Activated T-helper 9 cell treated with anti-CD3 and anti-CD28 coated beads, Interleukin-2, amount 50 U/mL, for 16 hours (primary cell): Measurements from ENCODE around the gene GABRD.
"Not testable (repeated sequence)": the region's sequence is repeated elsewhere in the genome, so short reads cannot be mapped to it uniquely, and the experiment has no call there.

Experiments used
- DNase-seq: peaks from one replicate; pipeline ENCODE4 v3.0.0-alpha.2; 2020; ENCODE audit warnings: low read depth

GABRD gene, protein sequence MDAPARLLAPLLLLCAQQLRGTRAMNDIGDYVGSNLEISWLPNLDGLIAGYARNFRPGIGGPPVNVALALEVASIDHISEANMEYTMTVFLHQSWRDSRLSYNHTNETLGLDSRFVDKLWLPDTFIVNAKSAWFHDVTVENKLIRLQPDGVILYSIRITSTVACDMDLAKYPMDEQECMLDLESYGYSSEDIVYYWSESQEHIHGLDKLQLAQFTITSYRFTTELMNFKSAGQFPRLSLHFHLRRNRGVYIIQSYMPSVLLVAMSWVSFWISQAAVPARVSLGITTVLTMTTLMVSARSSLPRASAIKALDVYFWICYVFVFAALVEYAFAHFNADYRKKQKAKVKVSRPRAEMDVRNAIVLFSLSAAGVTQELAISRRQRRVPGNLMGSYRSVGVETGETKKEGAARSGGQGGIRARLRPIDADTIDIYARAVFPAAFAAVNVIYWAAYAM

DNA sequence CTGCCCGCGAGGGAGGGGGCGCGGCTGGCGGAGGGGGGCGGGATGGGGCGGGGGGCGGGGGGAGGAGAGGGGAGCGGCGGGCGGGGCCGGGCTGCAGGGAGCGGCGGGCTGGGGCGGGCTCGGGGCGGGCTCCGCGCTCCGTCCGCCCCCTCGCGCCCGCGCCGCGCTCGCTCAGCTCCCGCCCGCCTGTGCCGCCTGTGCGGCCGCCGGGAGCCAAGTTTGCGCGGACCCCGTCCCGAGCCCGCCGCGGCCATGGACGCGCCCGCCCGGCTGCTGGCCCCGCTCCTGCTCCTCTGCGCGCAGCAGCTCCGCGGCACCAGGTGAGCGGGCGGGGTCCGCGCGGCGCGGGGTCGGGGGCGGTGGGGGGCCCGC lies at the start of gene GABRD:
TSS of gene GABRD (plus strand) at position 174 of the 372 bp plus-strand sequence. CDS start at position 253, 79 bp downstream.
- no peak for DNase-seq

- DNase-seq, result no peak
Measured at GRCh38 chr1:1969505-1969900, 49.6 kb upstream of the GABRD start.

GRCh38 chr1:1969953-1970716 lies 49.0 kb upstream of the GABRD start:
- DNase-seq, result no peak

- no peak for DNase-seq
Measured at GRCh38 chr1:1971017-1971416, 48.1 kb upstream of the GABRD start.

GRCh38 chr1:1971688-1972087 lies 47.5 kb upstream of the GABRD start:
- no peak for DNase-seq

DNA sequence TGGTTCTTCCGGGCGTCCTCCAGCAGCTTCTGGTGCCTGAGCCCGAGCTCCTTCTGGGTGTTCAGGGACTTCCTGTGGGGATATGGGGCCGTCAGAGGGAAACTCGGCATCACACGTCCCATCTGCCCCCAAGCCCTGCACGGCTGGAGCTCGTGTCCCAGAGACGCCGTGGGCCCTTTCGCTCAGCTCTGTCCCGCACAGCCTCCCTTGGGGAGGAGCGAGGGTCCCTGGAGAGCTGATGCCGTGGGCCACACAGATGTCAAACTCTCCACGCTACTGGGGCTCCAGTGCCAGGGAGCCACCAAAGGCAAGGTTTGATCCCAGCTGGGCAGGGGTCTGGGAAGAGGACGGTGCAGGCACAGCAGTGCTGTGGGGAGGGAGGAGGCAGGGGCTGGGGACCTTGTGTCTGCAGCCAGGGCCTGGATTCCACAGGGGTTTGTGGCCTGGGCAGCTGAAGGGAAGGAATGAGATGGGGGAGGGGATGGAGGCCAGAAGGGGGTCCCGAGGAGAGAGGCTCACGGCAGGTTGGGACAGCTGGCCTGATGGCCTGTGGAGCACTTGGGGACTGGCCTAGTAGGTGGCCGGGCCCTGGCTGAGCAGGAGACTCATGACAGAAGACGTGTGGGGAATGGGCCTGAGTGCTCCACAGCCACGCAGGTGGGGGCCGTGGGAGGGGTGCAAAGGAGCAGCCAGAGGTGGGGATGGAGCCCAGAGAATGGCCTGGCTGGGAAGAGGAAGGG lies 46.0 kb upstream of the GABRD start:
- no peak for DNase-seq

DNA sequence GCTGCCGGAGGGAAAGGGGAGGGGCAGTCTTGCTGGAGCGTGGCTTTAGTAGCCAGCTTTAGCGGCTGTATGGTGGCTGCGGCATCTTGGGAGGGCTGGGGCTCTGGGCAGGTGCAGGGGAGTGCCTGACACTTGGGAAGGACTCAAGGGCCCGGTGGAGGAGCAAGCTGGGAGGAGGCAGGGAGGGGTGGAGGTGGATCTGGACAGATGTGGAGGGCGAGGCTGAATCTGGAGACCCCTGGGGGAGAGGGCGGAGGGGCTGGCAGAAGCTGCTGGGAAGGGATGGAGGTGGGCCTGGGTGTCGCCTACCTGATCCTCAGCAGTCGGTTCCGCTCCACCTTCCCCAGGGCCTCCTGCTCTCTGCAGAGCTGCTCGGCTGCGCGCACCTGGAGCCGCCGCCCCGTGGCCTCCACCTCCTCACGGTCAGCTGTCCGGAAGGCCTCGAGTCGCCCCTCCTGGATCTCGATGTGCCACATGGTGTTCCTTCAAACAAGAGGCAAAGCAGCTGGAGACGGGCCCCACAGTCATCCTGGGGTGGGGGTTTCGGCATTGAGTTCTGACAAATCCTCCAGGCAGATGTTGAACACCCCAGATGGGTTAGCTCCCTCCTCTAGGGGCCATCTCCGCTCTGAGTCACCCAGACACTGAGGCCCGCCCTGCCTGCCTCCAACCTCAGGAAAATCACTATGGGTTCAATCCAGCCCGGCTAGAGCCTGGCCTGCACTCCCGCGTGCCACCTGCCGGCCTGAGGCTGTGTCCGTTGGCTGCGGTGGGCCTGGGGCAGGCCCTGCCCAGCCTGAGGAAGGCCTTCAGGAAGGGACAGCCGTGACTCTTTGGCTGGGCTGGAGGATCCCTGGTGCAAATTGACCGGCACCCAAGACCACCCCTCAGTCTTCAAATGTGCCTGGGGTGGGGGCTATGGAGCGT lies 45.2 kb upstream of the GABRD start:
- no peak for DNase-seq

GRCh38 chr1:1974834-1975233 lies 44.3 kb upstream of the GABRD start:
- DNase-seq, result no peak

GRCh38 chr1:1975535-1975934 lies 43.6 kb upstream of the GABRD start:
- DNase-seq, result no peak

GRCh38 chr1:1976031-1976430 lies 43.1 kb upstream of the GABRD start:
- DNase-seq, result no peak

DNA sequence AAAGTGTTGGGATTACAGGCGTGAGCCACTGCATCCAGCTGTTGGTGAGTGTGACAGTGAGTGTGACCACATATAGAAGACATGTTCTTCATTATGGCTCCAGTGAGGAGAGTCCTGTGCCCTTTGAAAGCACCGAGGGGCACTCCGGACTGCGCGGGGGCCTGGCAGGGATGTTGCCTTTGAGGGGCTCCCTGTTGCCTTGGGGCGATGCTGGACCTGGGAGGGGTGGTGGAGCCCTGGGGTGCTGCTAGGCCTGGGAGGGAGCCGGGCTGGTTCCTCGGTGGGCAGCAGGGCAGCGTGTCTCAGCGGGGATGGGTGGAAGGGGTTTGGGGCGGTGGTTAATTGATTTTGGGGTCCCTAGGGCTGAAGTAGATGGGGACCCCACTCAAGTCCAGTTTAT lies 41.0 kb upstream of the GABRD start:
- DNase-seq, result no peak

DNA sequence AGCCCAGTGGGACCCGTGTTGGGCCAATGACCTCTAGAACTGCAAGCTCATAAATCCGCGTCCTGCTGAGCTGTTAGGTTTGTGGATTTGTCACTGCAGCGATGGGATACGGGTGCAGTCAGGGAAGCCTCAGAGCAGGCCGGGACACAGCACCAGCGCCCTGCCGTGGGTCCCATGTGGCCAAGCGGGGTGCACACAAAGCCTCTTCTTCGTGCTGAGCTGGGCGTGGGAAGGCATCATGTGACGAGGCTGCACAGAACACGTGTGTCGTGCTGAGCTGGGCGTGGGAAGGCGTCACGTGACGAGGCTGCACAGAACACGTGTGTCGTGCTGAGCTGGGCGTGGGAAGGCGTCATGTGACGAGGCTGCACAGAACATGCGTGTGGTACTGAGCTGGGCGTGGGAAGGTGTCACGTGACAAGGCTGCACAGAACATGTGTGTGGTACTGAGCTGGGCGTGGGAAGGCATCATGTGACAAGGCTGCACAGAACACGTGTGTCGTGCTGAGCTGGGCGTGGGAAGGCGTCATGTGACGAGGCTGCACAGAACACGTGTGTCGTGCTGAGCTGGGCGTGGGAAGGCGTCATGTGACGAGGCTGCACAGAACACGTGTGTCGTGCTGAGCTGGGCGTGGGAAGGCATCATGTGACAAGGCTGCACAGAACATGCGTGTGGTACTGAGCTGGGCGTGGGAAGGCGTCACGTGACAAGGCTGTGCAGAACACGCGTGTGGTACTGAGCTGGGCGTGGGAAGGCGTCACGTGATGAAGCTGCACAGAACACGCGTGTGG lies 40.3 kb upstream of the GABRD start:
- not testable (repeated sequence) for DNase-seq

DNA sequence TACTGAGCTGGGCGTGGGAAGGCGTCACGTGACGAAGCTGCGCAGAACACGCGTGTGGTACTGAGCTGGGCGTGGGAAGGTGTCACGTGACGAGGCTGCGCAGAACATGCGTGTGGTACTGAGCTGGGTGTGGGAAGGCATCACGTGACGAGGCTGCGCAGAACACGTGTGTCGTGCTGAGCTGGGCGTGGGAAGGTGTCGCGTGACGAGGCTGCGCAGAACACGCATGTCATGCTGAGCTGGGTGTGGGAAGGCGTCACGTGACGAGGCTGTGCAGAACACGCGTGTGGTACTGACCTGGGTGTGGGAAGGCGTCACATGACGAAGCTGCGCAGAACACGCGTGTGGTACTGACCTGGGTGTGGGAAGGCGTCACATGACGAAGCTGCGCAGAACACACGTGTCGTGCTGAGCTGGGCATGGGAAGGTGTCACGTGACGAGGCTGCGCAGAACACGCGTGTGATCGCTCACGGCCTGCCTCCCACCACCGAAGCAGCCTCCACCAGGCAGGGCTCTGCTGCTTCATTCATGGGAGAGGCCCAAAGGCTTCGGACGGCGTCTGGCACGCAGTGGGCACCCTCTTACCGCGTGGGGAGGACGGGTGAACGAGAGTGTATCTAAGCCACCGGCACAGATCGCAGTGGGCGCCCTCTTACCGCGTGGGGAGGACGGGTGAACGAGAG lies 39.5 kb upstream of the GABRD start:
- DNase-seq, result no peak

DNA sequence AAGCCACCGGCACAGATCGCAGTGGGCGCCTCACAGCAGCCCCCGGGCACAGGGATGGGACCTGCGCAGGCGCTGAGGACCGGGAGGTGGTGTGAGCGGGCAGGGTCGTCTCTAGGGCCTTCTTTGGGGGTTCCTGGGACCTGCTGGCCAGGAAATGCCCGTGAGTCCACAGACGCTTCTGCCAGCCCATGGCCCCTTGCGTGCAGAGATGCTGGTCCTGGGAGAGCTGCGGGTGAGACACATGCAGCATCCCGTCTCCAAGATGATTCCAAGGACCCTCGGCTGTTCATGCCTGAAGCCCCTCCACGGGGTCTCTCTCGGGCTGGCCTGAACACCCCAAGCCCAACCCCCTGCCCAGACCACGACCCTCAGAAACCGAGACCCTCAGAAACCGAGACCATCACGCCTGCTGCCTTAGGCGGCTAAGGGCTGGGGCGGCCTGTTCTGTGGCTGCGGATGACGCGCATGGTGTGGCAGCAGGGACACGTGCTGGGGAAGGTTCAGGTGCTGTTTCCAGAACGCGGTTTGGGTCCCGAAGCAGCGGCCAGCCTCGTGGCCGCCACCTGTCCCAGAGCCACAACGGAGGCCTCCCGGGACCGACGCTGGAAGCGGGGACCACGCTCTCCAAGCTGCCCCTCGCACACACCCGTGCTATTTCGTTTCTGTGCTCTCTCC lies 38.5 kb upstream of the GABRD start:
- DNase-seq, result no peak

- DNase-seq, result no peak
Measured at GRCh38 chr1:1981142-1981500, 38.0 kb upstream of the GABRD start.

GRCh38 chr1:1981631-1982327 lies 37.4 kb upstream of the GABRD start:
- DNase-seq, result not testable (repeated sequence)

- no peak for DNase-seq
Measured at GRCh38 chr1:1982379-1983232, 36.5 kb upstream of the GABRD start.

- DNase-seq, result no peak
Measured at GRCh38 chr1:1984560-1985070, 34.5 kb upstream of the GABRD start.
